ENCODE results near the gene USP4. TPM values are rescaled to one million over a fixed set of nuclear protein-coding genes. Genes with fewer than 3 reads are reported as not detected.

Gene USP4
- total RNA-seq (2022) (40.0 and 43.5 TPM in 2 replicates), Bru-seq, nascent RNA (percentile 69 among the genes with signal in this experiment), BruChase-seq, experiment 1, labeled RNA remaining after a 6-hour chase (percentile 77 among the genes with signal in this experiment), BruChase-seq, experiment 2, labeled RNA remaining after a 2-hour chase (percentile 73 among the genes with signal in this experiment)
- long read RNA-seq, transcript USP4-201 (22 exons, 3,126 nt): major isoform, 12 of 33 reads
- long read RNA-seq, transcript USP4-202 (21 exons, 3,222 nt): minor isoform, 7 of 33 reads
- long read RNA-seq, partial matches to known transcripts: 3 of 33 reads
- long read RNA-seq, other reads (novel, unspliced or antisense): 8 of 33 reads

GRCh38 chr3:49339941-49340800 is at the start of gene USP4:
USP4 (minus strand) TSS chr3:49340053; CDS start chr3:49340024, 29 bp downstream.
- Mint-ChIP-seq H3K4me1 (ENCODE audit: low read depth, unreplicated experiment) (peaks cover 6% of the 10 kb centered on the region), H3K36me3 (ENCODE audit: insufficient read depth, unreplicated experiment) (peaks cover 27% of the 10 kb centered on the region), H3K9me3 (ENCODE audit: low read depth, unreplicated experiment) (no peaks in the 10 kb centered on the region), H3K27ac (ENCODE audit: unreplicated experiment) (peak within 1 kb of the TSS; percentile 84), H3K4me3 (ENCODE audit: low read depth, unreplicated experiment) (peak within 1 kb of the TSS; percentile 88), H3K27me3 (ENCODE audit: unreplicated experiment) (no peaks in the 10 kb centered on the region)
- TF ChIP-seq, protein P1, sequence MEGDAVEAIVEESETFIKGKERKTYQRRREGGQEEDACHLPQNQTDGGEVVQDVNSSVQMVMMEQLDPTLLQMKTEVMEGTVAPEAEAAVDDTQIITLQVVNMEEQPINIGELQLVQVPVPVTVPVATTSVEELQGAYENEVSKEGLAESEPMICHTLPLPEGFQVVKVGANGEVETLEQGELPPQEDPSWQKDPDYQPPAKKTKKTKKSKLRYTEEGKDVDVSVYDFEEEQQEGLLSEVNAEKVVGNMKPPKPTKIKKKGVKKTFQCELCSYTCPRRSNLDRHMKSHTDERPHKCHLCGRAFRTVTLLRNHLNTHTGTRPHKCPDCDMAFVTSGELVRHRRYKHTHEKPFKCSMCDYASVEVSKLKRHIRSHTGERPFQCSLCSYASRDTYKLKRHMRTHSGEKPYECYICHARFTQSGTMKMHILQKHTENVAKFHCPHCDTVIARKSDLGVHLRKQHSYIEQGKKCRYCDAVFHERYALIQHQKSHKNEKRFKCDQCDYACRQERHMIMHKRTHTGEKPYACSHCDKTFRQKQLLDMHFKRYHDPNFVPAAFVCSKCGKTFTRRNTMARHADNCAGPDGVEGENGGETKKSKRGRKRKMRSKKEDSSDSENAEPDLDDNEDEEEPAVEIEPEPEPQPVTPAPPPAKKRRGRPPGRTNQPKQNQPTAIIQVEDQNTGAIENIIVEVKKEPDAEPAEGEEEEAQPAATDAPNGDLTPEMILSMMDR (IDR thresholded peaks at IDR 0.05; ENCODE audit: unreplicated experiment): no peak
- CTCF ChIA-PET: interaction anchor here (0.5 to 2.9 kb wide), 23 partner anchors 10 to 353 kb away, joined by 3 to 33 read pairs (median 3); partner anchors contain the start of genes DALRD3, GPX1, NDUFAF3 and NICN1
- no TSS peak for BruUV-seq (replicated peaks)
- intact Hi-C loops (cut with micrococcal nuclease; ENCODE audit: unreplicated experiment): loop anchor here (1.0 kb wide), 1 partner anchor 109 kb away; no protein-coding TSS in a partner anchor
- peak; percentile 90 for DNase-seq

- H3K4me3 Mint-ChIP-seq (ENCODE audit: low read depth, unreplicated experiment): no peak overlapping the region
- no peak for DNase-seq
- CTCF ChIA-PET: interaction anchor here (0.7 kb wide), 1 partner anchor 30 kb away, joined by 3 read pairs; no protein-coding TSS in a partner anchor
- TF ChIP-seq, protein P1 (IDR thresholded peaks at IDR 0.05; ENCODE audit: unreplicated experiment): no peak
- H3K27me3 Mint-ChIP-seq (ENCODE audit: unreplicated experiment): no peaks in the 10 kb centered on the region
- no TSS peak for BruUV-seq (replicated peaks)
- H3K9me3 Mint-ChIP-seq (ENCODE audit: low read depth, unreplicated experiment): no peaks in the 10 kb centered on the region
- intact Hi-C loops (cut with micrococcal nuclease; ENCODE audit: unreplicated experiment): no loop called here
- H3K36me3 Mint-ChIP-seq (ENCODE audit: insufficient read depth, unreplicated experiment): peaks cover 10% of the 10 kb centered on the region
- H3K4me1 Mint-ChIP-seq (ENCODE audit: low read depth, unreplicated experiment): no peaks in the 10 kb centered on the region
- no peak overlapping the region for H3K27ac Mint-ChIP-seq (ENCODE audit: unreplicated experiment)
These were observed 49.4 kb upstream of the USP4 start for GRCh38 chr3:49389297-49389696.

- TF ChIP-seq, protein P1 (IDR thresholded peaks at IDR 0.05; ENCODE audit: unreplicated experiment): no peak
- Mint-ChIP-seq H3K4me3 (ENCODE audit: low read depth, unreplicated experiment) (no peak overlapping the region), H3K36me3 (ENCODE audit: insufficient read depth, unreplicated experiment) (peaks cover 8% of the 10 kb centered on the region), H3K27me3 (ENCODE audit: unreplicated experiment) (no peaks in the 10 kb centered on the region), H3K9me3 (ENCODE audit: low read depth, unreplicated experiment) (no peaks in the 10 kb centered on the region), H3K4me1 (ENCODE audit: low read depth, unreplicated experiment) (no peaks in the 10 kb centered on the region), H3K27ac (ENCODE audit: unreplicated experiment) (no peak overlapping the region)
- intact Hi-C loops (cut with micrococcal nuclease; ENCODE audit: unreplicated experiment): no loop called here
- no peak for DNase-seq
- CTCF ChIA-PET: interaction anchor here (0.8 kb wide), 1 partner anchor 32 kb away, joined by 3 read pairs; no protein-coding TSS in a partner anchor
- no TSS peak for BruUV-seq (replicated peaks)
These were observed 48.5 kb upstream of the USP4 start for GRCh38 chr3:49388289-49388820.

- H3K4me3 Mint-ChIP-seq (ENCODE audit: low read depth, unreplicated experiment): no peak overlapping the region
- H3K9me3 Mint-ChIP-seq (ENCODE audit: low read depth, unreplicated experiment): no peaks in the 10 kb centered on the region
- CTCF ChIA-PET: interaction anchor here (0.6 kb wide), 1 partner anchor 47 kb away, joined by 3 read pairs; no protein-coding TSS in a partner anchor
- no peaks in the 10 kb centered on the region for H3K27me3 Mint-ChIP-seq (ENCODE audit: unreplicated experiment)
- H3K36me3 Mint-ChIP-seq (ENCODE audit: insufficient read depth, unreplicated experiment): peaks cover 6% of the 10 kb centered on the region
- H3K27ac Mint-ChIP-seq (ENCODE audit: unreplicated experiment): no peak overlapping the region
- no peaks in the 10 kb centered on the region for H3K4me1 Mint-ChIP-seq (ENCODE audit: low read depth, unreplicated experiment)
- TF ChIP-seq, protein P1 (IDR thresholded peaks at IDR 0.05; ENCODE audit: unreplicated experiment): no peak
- no peak for DNase-seq
- no TSS peak for BruUV-seq (replicated peaks)
- intact Hi-C loops (cut with micrococcal nuclease; ENCODE audit: unreplicated experiment): no loop called here
These were observed 47.9 kb upstream of the USP4 start for GRCh38 chr3:49387721-49388120.

Data from Calu3 (cell line).